HG03457 (cell line): ENCODE measurements around the gene NOS1AP.

Experiments
- ATAC-seq: cut with Tn5 transposase; IDR thresholded peaks from one replicate; pipeline ENCODE4 v1.9.1; 2021; ENCODE audit warnings: moderate number of reproducible peaks; ENCODE audit not compliant: unreplicated experiment

Gene NOS1AP

DNA sequence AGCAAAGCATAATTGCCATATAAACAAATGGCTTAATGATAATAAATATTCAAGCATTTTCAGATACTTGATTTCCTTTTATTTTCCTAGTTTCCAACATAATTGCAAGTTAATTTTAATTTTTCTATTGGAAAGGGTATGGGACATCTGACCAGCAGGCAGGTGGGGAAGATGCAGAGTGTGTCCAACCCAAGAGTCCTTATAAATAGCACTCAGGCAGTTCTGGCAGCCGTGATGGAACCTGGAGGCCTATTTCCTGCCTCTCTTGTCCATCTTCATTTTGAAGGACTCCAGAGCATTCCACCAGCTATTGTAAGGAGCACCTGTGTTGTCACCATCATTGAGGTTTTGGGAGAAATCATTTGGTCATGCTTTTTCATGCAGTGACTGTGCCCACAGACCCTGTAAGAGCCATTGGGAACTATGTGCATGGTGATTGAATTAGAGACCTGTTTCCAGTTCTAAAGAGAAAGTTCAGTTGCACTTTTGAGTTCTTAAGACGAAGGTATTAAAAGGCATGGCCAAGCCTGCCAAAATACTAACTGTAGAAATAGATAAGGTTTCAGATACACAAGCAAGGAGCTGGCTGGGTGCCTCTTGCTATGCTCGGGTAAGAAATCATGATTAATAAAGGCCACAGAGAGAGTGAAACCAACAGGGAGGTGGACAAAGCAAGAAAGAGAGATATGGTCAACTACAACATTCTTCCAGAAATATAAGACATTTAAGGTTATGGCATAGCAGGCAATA lies 214.9 kb downstream of the NOS1AP start:
- ATAC-seq = no peak

DNA sequence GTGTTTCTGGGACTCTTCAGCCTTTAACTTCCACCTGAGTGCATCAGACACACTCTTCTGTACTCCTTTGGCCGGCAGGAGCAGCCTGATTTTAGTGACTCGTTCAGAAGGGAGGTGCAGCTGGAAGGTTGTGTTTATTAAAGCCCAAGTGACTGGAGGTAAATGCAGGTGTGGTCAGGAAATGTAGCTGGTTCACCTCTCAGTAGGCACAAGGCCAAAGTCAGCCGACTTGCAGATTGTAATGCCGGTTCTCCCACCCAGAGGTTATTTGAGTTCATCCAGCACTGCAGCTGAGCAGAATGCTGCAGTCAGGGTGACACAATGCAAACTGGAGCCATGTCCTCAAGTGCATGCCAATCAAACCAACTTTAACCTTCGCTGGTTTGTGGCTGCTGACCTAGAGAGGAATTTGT lies 215.7 kb downstream of the NOS1AP start:
- no peak for ATAC-seq

DNA sequence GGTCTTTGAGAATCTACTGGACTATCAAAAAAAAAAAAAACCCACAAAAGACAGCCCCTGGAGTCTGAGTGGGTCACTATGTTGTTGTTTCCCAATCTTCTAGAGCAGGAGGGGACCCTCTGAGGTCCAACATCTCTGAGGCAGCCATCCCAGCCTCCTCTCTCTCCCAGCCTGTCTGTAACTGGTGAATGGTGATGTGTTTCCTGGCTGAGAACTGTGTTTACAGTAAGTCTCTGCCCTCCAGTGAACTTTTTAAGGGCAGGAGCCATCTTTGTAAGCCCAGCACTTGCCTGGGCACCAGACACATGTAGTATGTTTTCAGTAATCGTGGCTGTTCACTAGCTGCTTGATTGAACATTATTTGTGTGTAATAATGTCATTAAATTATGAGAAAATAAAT lies 221.5 kb downstream of the NOS1AP start:
- no peak for ATAC-seq

DNA sequence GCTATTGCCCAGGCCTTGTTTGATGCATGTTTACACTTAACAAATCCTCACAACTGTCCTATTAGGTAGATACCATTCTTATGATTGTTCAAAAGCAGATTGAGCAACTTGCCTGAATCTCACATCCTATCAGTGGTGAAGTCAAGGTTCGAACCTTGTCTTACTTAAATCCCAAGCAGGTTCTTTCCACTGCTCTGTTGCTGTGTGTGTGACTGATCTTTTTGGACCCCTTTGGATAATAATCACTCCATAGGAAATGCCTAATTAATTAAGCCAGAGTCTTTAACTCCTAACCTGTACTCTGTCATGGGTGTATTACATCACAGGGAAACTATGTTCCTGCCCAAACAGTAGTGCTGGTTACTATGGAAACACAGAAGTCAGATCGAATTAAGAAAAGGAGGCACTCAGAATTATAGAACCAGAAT lies 222.9 kb downstream of the NOS1AP start:
- no peak for ATAC-seq

DNA sequence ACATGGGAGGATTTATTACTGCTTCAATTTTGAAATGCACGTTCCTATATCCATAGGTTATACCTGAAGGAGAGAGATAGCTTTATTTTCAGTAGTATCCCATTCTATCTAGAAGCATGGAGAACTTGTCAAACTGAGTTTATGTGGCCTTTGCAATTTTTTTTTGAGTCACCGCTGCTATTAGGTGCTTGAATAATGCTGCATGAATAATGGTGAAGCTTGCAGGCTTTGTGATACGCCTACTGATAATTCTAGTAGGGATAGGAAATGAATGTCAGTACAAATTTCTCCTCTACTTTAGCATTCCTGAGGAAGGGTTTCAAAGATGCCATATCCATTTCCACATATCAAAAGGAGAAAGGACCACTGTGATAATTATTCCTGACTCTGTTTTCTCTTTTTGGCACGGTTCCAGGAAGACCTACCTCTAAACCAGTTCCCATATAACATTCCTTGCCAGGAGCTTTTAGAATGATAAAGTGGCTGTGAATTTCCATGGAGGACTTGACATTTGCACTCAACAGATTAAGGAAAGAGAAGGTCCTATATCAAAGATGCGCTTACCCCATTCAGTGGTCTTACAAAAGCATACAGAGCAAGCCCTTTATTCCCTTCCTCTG lies 223.7 kb downstream of the NOS1AP start:
- ATAC-seq = no peak

DNA sequence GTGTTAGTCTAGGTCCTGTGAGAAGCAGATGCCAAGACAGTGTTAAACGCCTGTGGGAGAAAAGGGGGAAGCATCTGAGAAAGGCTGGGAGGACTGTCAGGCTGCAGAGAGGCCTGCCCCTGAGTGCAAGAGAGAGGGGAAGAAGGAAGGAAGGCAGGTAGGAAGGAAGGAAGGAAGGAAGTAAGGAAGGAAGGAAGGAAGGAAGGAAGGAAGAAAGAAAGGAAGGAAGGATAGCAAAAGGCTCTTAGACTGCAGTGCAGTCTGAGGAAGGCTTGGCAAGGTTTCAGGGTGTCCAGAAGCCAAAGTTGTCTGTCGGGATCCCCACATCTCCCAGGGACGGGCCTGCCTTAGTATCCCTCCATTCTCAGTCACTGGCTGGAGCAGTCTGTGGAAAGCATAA lies 224.5 kb downstream of the NOS1AP start:
- no peak for ATAC-seq

DNA sequence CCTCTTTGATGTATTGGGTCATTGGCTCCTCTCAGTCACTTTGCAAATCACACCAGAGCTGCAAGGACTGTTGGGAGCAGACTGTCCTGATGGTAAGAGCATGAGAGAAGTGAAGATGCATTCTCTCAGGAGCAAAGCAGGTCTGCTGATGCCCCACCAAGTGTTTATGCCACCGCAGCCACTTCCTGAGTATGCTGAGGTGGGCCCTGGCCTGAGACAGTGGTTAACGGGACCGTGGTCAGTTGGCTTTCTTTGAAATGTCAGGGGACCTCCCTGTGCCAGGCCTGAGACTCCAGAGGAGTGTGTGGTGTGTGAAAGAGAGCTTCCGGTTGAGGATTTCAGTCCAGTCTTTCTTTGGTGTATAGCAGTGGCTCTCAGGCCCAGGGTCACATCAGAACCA lies 227.7 kb downstream of the NOS1AP start:
- no peak for ATAC-seq

DNA sequence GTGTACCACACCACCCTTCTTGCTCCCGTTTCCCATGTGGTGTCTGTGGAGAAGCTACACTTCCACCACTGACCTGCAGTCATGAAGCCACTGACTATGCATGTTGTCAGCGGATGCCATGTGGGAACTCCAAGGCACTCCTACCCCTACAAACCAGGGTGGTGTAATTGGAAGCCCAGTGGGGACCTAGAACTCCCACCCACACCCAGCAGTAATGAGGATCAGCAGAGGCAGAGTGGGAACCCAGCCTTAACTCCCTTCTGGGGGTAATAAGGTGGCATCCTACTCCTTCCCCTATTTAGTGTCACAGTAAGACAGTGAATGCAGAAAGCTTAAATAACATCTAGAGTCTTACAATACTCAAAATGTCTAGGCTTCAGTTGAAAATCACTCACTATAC lies 228.8 kb downstream of the NOS1AP start:
- no peak for ATAC-seq

DNA sequence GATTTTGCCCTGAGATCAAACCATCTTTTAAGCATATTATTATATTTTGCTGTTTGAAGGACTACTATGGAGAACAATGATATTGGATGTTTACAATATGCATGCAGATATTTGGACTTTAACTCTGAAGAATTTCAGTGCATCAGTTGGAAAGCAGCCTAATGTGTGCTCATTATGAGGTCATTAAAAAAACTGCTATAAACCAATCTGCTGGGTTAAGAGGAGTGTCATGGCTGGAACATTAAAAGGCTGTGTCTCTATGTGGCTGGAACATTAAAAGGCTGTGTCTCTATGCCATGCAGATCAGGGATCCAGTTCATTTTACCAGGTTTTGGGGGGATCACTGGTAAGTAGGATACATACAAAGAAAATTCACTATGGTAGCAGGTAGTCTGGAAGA lies 229.5 kb downstream of the NOS1AP start:
- no peak for ATAC-seq

DNA sequence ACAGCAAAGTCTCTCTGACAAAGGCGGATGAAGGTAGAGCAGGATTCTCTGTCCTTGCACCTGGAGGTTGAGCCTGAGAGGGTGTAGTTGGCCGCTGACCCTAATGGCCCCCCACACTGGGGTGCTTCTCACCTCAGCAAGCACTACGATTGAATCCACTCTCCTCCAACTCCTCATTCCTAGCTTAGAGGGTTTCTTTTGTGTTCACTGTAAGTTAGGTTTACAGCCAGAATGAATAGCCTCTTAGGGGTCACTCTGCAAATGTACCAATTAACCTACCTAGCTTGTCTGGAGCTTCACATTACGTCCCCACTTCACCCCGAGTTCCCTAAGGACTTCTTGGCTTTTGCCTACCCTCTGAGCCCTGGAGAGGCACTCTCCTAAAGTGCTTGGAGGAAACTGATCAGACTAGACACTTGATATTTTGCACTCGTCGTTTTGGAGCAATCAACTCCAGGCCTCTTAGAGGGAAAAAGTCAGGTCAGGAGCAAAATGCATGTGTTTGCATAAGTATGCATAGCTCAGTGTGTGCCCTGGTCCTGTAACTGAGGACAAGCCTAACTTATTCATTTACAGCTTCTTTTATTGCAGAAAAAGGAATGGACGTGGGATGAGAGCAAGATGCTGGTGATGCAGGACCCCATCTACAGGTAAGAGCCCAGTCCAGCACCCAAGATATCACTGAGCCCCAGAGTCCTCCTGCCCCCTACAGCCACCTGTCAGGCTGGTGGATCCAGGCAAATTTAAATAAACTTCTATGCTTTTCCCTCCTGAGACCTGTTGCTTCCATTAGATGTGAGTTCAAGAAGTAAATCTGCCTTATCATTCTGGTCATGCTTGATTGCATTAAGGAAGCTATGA lies 230.8 kb downstream of the NOS1AP start:
- no peak for ATAC-seq

DNA sequence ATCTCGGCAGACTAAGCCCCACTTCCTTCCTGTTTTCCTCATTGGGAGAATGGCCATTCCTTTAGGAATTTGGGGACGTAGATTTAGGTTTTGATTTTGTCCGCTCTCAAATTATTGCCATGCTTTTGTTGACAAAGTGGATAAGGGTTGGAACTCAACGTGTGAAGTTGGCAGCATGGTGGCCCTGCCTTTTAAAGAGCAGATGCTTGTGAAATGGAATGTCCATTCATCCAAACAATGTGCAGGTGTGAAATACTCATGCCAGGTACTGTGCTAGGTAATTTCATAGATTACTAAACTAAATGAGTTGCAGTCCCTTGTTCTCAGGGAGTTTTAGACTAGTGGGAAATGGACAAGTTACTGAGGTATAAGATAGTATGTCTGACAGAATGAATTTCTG lies 232.2 kb downstream of the NOS1AP start:
- no peak for ATAC-seq

DNA sequence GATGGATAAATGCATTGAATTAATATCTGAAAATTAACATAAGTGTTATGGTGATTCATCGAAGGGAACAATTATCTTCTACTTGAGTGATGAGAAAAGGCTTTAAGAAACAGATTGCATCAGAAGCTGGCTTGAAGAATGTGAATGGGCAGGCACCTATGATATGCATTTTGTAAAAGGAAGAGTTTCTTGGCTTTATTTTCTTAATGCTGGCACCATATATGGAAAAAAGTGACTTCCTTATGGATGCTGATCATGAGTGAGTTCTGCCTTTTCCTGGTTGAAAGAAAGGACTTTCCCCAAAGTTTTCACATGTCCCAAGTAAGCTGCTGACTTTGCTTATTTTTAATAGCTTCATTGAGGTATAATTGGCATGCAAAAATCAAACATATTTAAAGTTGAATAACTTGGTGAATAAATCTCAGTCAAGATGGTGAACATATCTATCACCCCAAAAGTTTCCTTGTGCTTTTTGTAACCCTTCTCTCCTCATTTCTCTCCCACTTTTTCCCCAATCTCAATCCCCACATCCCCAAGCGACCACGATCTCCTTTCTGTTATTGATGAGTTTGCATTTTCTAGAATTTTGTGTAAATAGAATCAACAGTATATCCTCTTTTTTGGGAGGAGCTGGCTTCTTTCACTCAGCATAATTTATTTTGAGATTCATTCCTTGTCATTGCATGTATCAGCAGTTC lies 233.0 kb downstream of the NOS1AP start:
- ATAC-seq = no peak

DNA sequence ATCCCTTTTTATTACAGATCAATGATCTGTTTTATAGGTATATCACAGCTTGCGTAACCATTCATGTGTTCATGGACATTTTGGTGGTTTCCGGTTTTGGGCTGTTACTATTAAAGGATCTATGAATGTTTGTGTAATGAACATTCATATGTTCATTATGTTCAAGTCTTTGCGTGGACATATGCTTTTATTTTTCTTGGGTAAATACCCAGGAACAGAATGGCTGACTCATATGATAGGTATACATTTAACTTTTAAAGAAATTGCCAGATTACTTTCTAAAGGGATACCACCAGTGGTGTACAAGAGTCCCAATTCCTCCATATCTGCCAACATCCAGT lies 233.5 kb downstream of the NOS1AP start:
- ATAC-seq = no peak

DNA sequence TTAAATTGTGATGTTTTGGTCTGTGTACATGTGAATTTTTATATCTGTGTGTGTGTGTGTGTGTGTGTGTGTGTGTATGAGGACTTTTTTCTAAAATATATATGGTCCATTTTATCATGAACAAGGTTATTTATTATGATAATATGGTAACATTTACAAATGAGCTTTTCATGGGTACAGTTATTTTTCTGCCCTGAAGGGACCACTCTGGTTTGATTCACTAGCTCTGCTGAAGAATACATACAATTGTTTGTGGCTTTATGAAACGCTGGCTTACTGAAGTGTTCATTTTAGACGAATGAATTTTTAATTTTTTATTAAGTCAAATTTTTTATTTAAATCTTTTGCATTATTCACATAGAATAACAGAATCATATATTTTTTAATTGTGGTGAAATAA lies 235.2 kb downstream of the NOS1AP start:
- ATAC-seq = no peak

DNA sequence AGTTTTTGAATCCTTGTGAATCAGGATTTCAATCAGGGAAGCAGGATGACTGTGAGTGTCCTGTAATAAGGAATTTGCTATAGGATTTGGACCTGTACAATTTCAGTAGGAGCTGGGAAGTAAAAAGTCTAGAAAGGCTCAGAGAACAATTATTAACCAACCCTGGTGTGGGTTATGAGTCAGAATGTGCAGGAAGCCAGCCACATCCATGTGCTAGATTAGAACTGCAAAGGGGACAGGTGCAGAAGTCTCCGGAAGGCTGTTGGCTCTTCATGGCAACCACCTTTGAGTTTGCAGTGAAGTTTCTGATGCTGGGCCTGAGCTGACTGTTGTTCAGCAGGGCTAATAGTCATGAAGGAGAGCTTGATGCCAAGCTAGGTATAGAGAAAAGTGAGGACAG lies 236.5 kb downstream of the NOS1AP start:
- ATAC-seq = no peak

DNA sequence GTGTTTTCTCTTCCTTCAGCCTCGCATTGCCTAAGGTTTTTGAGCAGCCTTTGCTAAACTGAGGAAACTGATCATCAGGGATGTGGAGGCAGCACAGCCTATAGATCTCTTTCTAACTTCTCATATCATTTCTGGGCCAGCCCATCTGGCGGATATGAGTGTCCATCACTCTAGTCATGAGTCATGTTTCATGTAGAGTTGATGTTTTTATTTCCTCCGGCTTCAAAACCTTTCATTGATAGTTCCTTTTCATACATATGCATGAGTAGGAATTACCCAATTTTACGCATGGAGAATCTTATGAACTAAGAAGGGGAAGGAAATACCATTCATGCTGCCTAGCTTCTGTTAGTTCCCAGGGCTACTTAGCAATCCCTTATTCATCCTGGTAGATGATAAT lies 240.8 kb downstream of the NOS1AP start:
- ATAC-seq = no peak

DNA sequence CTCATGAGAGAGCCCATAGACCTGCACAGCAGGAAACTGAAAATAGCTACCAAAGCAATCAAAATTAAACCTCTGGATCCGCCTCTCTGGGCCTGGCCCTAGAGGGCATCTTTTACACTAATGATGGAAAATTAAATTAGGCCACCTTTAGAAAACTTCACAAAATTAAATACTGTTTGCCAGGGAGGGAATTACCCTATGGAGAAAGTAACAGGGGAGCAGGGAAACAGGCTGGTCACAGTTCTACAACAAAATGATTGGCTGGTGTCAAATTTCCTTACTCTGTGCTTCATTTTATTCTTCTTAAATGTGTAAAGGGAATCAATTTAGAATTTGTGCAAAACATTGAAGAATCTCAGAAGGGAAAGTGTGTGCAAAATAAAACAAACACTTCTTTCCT lies 244.7 kb downstream of the NOS1AP start:
- ATAC-seq = no peak

DNA sequence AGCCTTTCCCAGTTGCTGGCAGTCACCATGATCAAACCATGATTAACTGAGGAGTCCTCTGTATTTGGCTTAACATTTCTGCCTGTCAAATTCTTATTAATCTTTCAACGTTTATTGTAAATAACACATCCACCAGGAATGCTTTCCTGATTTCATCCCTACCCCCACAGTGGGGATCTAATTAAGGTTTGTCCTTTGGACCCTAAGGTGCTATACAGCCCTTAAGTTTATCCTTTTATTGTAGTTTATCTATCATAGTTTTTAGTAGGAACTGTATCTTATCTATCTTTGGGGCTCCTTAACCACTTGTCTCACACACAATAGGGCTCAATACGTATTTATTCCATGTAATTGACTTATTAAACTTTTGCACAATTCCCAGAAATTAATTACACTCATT lies 246.2 kb downstream of the NOS1AP start:
- no peak for ATAC-seq

DNA sequence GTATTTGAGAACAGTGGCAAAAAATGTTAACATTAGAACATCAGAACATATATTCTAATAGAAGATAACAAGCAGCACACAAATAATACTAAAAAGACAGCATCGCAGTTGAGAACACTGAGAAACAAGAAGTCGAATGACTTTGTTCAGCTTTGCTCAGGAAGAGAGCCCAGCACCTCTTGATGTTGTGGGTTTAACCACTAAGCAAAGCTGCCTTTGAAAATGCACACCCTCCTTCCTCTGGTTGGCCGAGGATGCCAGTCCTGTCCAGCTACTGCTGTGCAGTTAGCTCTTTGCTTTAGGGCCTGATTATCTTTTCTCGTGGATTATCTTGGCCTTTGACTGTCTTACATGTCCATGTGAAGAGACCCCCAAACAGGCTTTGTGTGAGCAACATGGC lies 246.7 kb downstream of the NOS1AP start:
- ATAC-seq = no peak

DNA sequence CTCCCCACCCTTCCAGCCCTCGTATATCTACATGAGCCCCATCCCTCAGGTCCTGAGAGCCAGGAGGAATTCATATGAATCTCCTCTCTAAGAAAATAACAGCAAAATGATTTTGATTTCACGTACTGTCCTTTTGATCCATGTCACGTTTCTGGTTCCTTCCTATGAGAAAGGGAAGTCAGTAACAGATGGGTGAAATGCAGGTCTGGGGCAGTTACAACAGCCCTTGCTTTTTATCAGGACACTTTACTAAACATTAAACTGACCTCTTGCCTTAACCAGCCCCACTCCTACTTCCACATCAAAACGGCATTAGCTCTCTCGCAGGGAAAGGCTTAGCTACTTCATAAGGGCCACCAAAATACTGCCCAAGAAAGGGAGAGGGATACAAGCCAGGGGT lies 248.1 kb downstream of the NOS1AP start:
- no peak for ATAC-seq

DNA sequence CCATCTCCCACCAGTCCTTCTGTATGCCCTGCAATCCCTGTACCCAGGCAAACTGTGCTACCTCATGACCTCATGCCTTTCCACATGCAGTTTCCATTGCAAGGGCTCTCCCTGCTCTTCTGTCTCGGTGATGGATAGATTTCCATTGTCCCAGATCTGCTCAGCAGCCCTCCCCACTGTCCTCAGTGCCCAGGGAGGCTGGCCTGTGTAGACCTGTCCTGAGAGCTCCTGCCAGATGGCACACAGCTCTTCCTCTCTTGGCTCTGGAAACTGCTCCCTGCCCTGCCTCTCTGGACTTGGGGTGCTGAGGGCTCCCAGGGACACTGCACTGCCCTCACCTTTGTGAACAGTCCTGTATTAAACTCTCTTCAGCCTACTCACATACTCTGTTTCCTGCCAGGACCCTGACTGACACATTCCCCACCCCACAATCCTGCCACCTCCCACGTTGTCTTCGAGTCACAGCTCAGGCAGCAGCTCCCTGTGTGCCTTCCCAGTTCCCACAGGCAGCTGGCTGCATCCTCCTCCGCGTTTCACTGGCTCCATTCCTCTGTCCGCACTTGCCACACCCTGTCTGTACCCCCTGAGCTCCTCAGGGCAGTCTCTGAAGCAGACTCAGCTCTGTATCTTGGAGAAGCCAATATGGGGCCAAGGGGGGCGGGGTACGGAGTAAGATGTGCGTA lies 250.1 kb downstream of the NOS1AP start:
- no peak for ATAC-seq
